GM12892 (cell line): ENCODE results near the gene UNC119B.

Source experiments
- POLR2A ChIP-seq: IDR thresholded peaks from 2 replicates; pipeline ENCODE4 v1.6.1; 2011; ENCODE audit warnings: low read depth, low read length, control low read depth
- TAF1 ChIP-seq: IDR thresholded peaks from 2 replicates; pipeline ENCODE4 v1.6.1; 2011; ENCODE audit warnings: low read depth, mild to moderate bottlenecking, control low read depth, low read length, borderline replicate concordance

GRCh38 chr12:120741476-120742421, 31.5 kb downstream of the UNC119B start:
- no peak for TF ChIP-seq POLR2A
- no peak for TF ChIP-seq TAF1
